ENCODE results near the gene SLC34A3.

SLC34A3 gene

GRCh38 chr9:137276473-137277328 is 46.0 kb downstream of the SLC34A3 start:
- Histone ChIP-seq H3F3A (ENCODE audit: insufficient read depth, low read length) (no peaks in the 10 kb centered on the region), H2AFZ (ENCODE audit: low read length) (peak overlapping the region; percentile 75; the same call in 1 of the 2 replicates), H3K4me2 (ENCODE audit: low read depth, low read length) (peak overlapping the region; percentile 79; the same call in 1 of the 2 replicates), H3K9ac (ENCODE audit: low read length) (peak overlapping the region; percentile 70; the same call in 1 of the 2 replicates), H4K20me1 (ENCODE audit: insufficient read depth, low read length) (no peaks in the 10 kb centered on the region), H3K4me3 (ENCODE audit: low read length) (no peak overlapping the region; the same call in 1 of the 2 replicates), H3K36me3 (replicated peaks; ENCODE audit: insufficient read depth, low read length) (no peaks in the 10 kb centered on the region), H3K4me1 (ENCODE audit: low read length) (peaks cover 3% of the 10 kb centered on the region; the same call in 1 of the 2 replicates), H3K27ac (ENCODE audit: low read length) (no peak overlapping the region), H3K79me2 (ENCODE audit: low read length) (peaks cover 8% of the 10 kb centered on the region; the same call in 1 of the 2 replicates), H3K9me3 (replicated peaks; ENCODE audit: insufficient read depth, low read length) (no peaks in the 10 kb centered on the region), H3K9me2 (replicated peaks; ENCODE audit: insufficient read depth, low read length) (no peaks in the 10 kb centered on the region), H3K27me3 (replicated peaks; ENCODE audit: insufficient read depth, low read length) (no peaks in the 10 kb centered on the region)
- DNase-seq, result no peak
- no peak for TF ChIP-seq EZH2phosphoT487 (IDR thresholded peaks at IDR 0.05; ENCODE audit: low read length)
- TF ChIP-seq, protein P1, sequence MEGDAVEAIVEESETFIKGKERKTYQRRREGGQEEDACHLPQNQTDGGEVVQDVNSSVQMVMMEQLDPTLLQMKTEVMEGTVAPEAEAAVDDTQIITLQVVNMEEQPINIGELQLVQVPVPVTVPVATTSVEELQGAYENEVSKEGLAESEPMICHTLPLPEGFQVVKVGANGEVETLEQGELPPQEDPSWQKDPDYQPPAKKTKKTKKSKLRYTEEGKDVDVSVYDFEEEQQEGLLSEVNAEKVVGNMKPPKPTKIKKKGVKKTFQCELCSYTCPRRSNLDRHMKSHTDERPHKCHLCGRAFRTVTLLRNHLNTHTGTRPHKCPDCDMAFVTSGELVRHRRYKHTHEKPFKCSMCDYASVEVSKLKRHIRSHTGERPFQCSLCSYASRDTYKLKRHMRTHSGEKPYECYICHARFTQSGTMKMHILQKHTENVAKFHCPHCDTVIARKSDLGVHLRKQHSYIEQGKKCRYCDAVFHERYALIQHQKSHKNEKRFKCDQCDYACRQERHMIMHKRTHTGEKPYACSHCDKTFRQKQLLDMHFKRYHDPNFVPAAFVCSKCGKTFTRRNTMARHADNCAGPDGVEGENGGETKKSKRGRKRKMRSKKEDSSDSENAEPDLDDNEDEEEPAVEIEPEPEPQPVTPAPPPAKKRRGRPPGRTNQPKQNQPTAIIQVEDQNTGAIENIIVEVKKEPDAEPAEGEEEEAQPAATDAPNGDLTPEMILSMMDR (IDR thresholded peaks at IDR 0.05; ENCODE audit: low read length), result no peak
- TF ChIP-seq EZH2 (optimal IDR thresholded peaks at IDR 0.05; ENCODE audit: low read depth, low read length), result no peak

DNA sequence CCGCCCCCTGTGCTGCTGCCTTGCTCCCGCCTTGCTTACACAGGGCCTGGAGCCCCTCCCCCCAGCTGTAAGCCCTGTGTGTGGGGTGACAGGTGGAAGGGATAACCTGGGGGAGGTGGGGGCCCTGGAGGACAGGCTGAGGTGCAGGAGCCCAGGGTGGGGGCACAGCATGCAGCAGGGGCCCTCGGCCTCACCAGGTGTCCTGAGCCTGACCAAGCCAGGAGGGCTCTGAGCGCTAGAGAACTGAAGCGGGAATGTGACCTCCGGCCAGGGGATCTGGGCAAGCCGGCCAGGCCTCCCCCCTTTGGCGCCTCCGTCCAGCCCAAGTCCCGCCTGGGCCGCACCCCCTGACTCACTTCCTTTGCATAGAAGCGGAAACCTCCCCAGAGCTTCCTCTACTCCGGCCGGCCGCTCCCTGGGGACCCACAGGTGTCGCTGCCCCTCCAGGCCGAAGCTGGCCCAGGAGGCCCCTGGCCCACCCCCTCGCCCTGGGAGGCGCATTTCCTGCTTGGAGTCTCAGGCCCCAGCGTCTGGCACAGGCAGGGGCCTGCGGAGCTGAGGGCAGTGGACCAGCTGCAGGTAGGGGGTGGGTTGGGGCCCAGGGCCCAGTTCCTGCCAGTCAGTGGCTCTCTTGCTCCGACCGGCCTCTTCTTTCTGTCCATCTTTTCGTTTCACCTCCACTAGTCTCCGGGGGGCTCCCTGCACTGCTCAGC is 46.8 kb downstream of the SLC34A3 start, which contains the start of gene TOR4A:
TOR4A (plus strand) TSS at position 398 of the 713 bp plus-strand sequence. CDS start 964 bp downstream, outside the sequence.
- no peaks in the 10 kb centered on the region for H4K20me1 ChIP-seq (ENCODE audit: insufficient read depth, low read length)
- no peaks in the 10 kb centered on the region for H3K9me3 ChIP-seq (replicated peaks; ENCODE audit: insufficient read depth, low read length)
- peak within 1 kb of the TSS; percentile 74 for H3K4me3 ChIP-seq (ENCODE audit: low read length)
- no peaks in the 10 kb centered on the region for H3K36me3 ChIP-seq (replicated peaks; ENCODE audit: insufficient read depth, low read length)
- DNase-seq, result peak; percentile 73
- no peaks in the 10 kb centered on the region for H3K9me2 ChIP-seq (replicated peaks; ENCODE audit: insufficient read depth, low read length)
- peaks cover 8% of the 10 kb centered on the region; the same call in 1 of the 2 replicates for H3K79me2 ChIP-seq (ENCODE audit: low read length)
- peak within 1 kb of the TSS; percentile 10; the same call in 1 of the 2 replicates for H3K27ac ChIP-seq (ENCODE audit: low read length)
- H3K27me3 ChIP-seq (replicated peaks; ENCODE audit: insufficient read depth, low read length), result no peaks in the 10 kb centered on the region
- H2AFZ ChIP-seq (ENCODE audit: low read length), result peak within 1 kb of the TSS; percentile 75
- H3K4me1 ChIP-seq (ENCODE audit: low read length), result peaks cover 3% of the 10 kb centered on the region; the same call in 1 of the 2 replicates
- peak within 1 kb of the TSS; percentile 79 for H3K4me2 ChIP-seq (ENCODE audit: low read depth, low read length)
- no peak for TF ChIP-seq EZH2phosphoT487 (IDR thresholded peaks at IDR 0.05; ENCODE audit: low read length)
- TF ChIP-seq, protein P1 (IDR thresholded peaks at IDR 0.05; ENCODE audit: low read length), result peak; percentile 35
- H3K9ac ChIP-seq (ENCODE audit: low read length), result peak within 1 kb of the TSS; percentile 70
- no peaks in the 10 kb centered on the region for H3F3A ChIP-seq (ENCODE audit: insufficient read depth, low read length)

DNA sequence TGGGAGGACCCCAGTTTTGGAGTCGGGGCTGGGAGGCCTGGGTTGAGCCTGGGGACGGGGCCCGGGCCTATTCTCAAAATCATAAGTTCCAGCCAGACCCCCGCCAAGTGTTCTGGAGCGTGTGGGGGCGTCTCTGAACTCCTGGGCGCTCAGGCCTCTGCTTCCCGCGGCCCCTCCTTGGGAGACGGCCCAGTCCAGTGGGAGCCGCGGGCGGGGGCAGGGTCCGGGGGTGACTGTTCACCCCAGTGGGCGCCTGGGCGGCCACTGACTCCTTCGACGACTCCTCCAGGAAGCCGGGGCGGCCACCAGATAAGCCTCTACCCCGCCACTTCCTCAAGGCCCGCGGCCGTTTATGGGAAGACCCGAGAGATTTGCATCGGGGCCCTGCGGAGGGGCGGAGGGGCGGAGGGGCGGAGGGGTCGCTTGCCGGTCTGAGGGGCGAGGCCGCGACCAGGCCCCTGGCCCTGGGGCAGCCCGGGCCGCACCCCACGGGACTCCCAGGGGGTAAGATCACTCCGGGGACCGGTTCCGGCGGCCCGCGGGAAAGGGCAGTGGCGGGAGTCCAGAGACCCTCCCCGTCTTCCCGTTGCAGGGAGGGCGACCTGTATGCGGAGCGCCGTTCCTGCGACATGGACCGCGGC is 47.5 kb downstream of the SLC34A3 start:
- Histone ChIP-seq H3K4me3 (ENCODE audit: low read length) (peak overlapping the region; percentile 74), H4K20me1 (ENCODE audit: insufficient read depth, low read length) (no peaks in the 10 kb centered on the region), H2AFZ (ENCODE audit: low read length) (peak overlapping the region; percentile 75), H3K27me3 (replicated peaks; ENCODE audit: insufficient read depth, low read length) (no peaks in the 10 kb centered on the region), H3F3A (ENCODE audit: insufficient read depth, low read length) (no peaks in the 10 kb centered on the region), H3K9ac (ENCODE audit: low read length) (peak overlapping the region; percentile 70; the same call in 1 of the 2 replicates), H3K9me3 (replicated peaks; ENCODE audit: insufficient read depth, low read length) (no peaks in the 10 kb centered on the region), H3K79me2 (ENCODE audit: low read length) (peaks cover 8% of the 10 kb centered on the region; the same call in 1 of the 2 replicates), H3K9me2 (replicated peaks; ENCODE audit: insufficient read depth, low read length) (no peaks in the 10 kb centered on the region), H3K4me2 (ENCODE audit: low read depth, low read length) (peak overlapping the region; percentile 79), H3K36me3 (replicated peaks; ENCODE audit: insufficient read depth, low read length) (no peaks in the 10 kb centered on the region), H3K4me1 (ENCODE audit: low read length) (peaks cover 3% of the 10 kb centered on the region; the same call in 1 of the 2 replicates), H3K27ac (ENCODE audit: low read length) (no peak overlapping the region; the same call in 1 of the 2 replicates)
- no peak for DNase-seq
- no peak for TF ChIP-seq EZH2phosphoT487 (IDR thresholded peaks at IDR 0.05; ENCODE audit: low read length)
- TF ChIP-seq EZH2 (optimal IDR thresholded peaks at IDR 0.05; ENCODE audit: low read depth, low read length), result no peak
- TF ChIP-seq, protein P1 (IDR thresholded peaks at IDR 0.05; ENCODE audit: low read length), result no peak

Data from MM.1S (cell line).